NCI-H510A (cell line): ENCODE measurements around the gene SCG5.

Source experiments
- DNase-seq: peaks from one replicate; lab custom pipeline; 2025; lab: John Stamatoyannopoulos, UW

The SCG5 gene

DNA sequence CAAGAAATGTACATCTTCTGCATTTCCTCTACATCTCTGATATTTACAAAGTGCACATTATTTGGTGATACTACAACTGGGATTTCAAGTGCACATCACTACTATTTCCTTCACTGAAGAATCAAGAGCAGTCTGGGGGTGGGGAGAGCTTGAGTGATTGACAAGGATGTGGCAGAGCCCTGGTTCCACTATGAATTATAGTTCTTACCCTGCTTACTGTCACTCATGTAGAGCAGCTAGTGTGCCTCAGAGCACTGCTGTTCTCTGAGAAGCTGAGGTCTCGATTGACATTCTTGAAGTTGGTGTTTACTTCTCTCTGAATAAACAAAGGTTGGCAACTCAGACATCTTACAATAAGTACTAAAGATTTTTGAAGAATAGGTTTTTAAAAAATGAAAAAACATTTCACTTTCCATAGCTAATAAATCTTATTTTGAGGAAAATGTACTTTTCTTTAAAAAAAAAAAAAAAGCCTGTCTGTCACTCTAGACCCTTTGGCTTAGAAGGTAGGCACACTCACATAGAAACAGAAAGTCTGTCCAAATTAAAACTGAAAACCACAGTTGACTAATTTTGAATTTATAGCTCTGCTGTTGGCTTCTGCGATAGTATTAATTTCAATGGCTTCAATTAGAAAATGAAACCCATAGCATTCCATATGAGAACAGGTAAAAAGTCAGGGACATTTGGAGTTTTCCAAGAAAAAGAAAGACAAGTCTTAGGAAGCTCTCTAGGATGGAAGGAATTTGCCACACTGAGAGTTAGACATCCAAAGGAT lies 81.8 kb downstream of the SCG5 start:
- DNase-seq = no peak

DNA sequence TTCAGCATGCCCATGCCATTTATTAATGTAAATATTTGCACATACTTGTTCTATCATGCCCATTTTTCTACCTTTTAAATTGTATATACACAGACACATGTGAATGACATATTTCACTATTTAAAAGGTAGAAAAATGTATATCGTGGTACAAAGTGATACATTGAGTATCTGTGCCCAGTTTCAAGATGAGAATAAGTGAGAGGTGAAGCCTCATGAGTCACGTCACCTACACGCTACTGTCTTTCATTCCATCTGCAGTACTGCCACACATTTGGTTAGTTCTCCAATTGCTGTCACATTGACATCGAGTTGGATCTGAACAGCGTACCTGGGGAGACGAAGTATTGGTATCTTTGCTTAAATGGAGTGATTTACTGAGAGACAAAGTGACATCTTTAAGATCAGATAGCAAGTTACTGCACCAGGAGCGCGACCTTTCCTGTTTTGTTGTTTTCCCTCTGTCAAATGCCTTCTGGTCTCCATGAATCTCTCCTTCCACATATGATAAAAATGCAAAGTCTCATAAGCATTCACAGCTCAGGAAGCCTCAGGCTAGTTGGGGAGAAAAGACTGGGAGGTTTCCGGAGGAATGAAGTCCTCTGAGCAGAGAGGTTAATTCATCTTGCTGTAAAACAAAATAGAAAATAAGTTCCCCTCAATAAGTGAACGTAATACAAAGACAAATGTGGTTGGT lies 88.3 kb downstream of the SCG5 start:
- DNase-seq = no peak

GRCh38 chr15:32730677-32731654 lies 89.5 kb downstream of the SCG5 start:
- DNase-seq = no peak

GRCh38 chr15:32732574-32733157 lies 91.2 kb downstream of the SCG5 start:
- DNase-seq = no peak

DNA sequence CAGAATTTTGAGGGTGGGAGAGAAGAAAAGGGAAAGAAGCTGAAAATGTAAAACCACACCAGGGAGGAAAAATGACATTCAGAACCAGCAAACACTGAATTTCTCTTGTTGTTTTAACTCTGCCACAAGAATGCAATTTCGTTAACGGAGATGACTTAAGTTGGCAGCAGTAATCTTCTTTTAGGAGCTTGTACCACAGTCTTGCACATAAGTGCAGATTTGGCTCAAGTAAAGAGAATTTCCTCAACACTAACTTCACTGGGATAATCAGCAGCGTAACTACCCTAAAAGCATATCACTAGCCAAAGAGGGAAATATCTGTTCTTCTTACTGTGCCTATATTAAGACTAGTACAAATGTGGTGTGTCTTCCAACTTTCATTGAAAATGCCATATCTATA lies 91.8 kb downstream of the SCG5 start:
- no peak for DNase-seq

GRCh38 chr15:32735989-32736700 lies 94.6 kb downstream of the SCG5 start:
- no peak for DNase-seq

DNA sequence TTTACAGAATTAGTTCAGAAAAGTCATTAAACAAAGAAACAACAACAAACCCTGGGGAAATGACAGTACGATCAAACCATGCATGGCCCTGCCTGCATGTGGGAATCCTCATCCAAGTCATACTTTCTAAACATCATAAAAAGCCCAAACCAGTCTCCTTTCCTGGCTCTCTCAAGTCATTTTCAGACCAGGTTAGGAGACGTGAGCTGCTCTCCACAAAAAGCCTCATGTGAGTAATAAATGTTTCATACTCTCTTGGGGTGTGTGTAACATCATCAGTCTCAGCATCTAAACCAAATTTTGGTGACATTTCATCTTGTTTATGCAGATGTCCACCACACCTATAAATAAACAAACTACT lies 95.2 kb downstream of the SCG5 start:
- DNase-seq = no peak

- no peak for DNase-seq
These were observed 95.8 kb downstream of the SCG5 start for GRCh38 chr15:32737304-32737703.

DNA sequence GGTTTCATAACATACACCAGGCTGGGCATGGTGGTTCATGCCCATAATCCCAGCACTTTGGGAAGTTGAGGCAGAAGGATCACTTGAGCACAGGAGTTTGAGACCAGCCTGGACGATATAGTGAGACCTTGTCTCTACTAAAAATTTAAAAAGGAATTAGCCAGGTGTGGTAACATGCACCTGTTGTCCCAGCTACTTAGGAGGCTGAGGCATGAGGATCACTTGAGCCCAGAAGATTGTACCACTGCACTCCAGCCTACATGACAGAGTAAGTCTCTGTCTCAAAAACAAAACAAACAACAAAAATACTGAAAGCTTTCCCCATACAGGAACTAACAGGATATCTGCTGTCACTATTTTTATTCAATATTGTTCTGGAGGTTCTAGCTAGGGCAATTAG lies 97.2 kb downstream of the SCG5 start:
- no peak for DNase-seq

GRCh38 chr15:32739522-32740063 lies 98.1 kb downstream of the SCG5 start:
- DNase-seq = no peak

GRCh38 chr15:32743411-32744140 lies 102.1 kb downstream of the SCG5 start:
- no peak for DNase-seq

DNA sequence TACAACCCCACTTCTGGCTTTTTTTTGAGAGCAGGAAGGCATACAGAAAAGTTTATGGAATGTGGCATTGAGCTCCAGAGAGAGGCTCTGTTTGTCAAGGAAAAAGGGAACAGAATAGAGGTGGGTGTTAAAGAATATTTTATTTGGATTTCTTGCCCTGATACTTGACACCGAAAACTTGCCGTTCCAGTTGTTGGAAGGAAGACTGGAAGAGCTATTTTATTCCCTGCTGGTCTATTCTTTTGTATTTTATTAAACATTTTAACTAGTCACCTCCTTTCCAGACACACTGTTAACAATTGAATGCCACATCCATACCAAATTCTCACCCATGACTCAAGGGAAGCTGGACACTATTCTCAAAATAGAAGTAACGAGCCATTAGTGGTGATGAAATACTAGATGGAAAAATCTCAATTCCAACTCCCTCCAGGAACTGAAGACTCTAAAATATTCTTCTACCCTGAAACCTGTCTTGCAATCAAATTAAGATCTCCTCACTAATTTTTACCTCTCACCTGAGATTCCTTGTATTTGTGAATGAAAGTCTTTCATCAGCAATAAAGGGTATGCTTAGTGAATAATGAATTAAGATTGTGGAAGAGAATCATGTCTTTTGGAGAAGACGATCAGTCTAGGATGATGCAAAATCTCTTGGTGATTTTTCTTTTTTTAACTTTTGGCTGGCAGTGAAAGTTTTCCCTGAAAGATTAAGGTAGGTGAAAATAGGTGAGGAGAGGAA lies 104.8 kb downstream of the SCG5 start:
- DNase-seq = no peak
